NK-92 (cell line): ENCODE measurements around the gene C5AR1.
"Not testable (repeated sequence)": the region's sequence is repeated elsewhere in the genome, so short reads cannot be mapped to it uniquely, and the experiment has no call there.

ENCODE experiments used
- DNase-seq: peaks from one replicate; lab custom pipeline; 2025; ENCODE audit not compliant: unreplicated experiment; lab: John Stamatoyannopoulos, UW

The C5AR1 gene

GRCh38 chr19:47284324-47284899, 25.2 kb upstream of the C5AR1 start:
- DNase-seq, result no peak

DNA sequence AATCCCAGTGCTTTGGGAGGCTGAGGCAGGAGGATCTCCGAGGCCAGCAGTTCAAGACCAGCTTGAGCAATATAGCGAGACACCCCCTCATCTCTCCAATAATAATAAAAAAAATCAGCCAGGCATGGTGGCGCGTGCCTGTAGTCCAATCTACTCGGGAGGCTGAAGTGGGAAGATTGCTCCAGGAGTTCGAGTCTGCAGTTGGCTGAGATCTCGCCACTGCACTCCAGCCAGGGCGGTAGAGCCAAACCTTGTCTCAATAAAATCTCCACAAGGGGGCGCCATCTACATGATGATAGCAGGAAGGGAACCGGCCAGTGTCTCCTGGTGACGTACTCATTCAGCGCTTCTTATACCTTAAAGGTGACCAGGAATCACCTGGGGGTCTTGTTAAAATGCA, 13.6 kb upstream of the C5AR1 start:
- DNase-seq, result no peak

- not testable (repeated sequence) for DNase-seq
Measured at GRCh38 chr19:47300867-47301266, 8.8 kb upstream of the C5AR1 start.

DNA sequence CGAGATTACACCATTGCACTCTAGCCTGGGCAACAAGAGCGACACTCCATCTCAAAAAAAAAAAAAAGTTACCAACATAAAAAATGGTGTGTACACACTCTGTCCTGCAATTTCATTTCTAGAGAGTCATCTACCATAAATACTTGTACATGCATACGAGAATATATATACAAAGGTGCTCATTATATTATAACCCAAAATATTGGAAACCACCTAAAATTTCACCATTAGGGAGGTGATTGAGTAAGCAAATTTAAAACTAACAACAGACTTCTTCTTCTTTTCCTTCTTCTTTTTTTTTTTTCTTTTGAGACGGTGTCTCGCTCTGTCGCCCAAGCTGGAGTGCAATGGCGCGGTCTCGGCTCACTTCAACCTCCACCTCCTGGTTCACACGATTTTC, 7.4 kb upstream of the C5AR1 start:
- DNase-seq, result no peak

DNA sequence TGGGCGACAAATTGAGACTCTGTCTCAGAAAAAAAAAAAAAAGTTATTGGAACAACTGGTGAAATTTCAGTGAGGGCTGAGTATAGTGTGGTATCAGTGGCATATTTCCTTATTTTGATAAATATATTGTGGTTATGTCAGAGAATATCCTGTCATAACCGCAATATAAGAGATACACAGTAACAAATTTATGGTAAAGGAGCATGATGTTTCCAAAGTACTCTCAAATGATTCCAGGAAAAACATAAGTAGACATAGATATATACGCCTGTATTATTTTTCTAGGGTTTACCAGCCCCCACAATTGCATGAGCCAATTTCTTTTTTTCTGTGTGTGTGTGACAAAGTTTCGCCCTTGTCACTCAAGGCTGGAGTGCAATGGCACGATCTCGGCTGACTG, 5.7 kb upstream of the C5AR1 start:
- DNase-seq, result no peak

DNA sequence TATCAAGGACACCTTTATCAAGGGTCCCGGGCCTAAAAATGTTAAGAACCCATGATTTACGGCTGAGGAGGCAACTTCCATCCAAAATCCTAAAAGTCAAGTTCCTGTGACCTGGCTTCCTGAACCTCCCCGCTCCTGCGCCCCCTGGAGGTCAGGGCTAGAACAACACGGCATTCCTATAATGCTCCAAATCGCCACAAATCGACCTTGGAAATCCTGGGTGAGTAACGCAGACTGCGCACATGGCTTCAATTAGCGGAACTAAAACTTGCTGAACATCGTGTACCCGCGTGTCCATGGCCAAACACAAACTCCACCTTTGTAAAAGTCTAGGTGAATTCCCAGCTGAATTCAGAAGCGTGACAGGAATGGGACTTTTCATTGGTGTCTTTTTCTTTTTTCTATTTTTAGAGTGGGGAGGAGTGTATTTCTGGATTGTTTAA, 4.3 kb upstream of the C5AR1 start:
- DNase-seq, result no peak

- no peak for DNase-seq
Measured at GRCh38 chr19:47306303-47306702, 3.4 kb upstream of the C5AR1 start.

DNA sequence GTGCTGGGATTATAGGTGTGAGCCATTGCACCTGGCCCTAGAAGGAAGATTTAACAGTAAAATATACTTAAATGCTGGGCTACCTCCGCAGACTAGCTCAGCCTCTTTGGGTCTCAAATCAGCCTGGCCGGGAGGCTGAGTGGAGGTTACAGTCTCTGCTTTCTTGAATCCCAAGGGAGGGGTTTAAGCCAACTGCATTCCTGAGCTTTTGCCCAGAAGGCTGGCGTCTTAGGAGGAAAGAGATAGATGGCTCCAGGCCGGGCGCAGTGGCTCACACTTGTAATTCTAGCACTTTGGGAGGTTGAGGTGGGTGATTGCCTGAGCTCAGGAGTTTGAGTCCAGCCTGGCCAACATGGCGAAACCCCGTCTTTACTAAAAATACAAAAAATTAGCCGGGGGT, 623 bp upstream of the C5AR1 start:
- DNase-seq, result no peak

DNA sequence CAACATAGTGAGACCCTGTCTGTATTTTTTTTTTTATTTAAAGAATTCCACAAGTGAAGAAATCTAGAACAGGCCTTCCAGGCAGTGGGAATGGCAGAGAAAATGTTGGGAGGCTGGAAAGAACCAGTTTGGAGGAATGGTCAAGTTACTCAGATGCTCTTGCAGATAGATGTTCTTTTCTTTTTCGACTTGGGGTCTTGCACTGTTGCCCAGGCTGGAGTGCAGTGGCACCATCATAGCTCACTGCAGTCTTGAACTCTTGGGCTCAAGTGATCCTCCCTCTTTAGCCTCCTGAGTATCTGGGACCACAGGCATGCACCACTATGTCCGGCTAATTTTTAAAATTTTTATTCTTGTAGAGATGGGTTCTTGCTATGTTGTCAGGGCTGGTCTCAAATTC, 662 bp downstream of the C5AR1 start:
- DNase-seq, result no peak

DNA sequence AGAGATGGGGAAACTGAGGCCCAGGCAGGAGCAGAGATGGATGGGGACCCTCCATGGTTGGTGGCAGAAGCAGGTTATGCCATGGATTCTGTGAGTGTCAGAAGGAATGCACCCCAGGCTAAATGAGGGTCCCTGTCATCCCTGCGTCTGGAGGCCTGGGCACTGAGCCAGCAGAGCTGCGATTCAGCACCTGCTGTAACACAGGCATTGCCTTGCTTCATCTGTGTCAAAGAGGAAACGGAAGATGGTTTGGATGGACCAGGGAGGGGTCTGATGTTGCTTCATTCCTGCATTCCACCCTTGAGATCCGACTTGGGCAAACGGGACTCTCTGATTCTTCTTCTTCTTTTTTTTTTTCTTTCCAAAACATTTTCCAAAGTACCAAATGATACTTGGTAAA, 1.2 kb downstream of the C5AR1 start:
- DNase-seq, result no peak

DNA sequence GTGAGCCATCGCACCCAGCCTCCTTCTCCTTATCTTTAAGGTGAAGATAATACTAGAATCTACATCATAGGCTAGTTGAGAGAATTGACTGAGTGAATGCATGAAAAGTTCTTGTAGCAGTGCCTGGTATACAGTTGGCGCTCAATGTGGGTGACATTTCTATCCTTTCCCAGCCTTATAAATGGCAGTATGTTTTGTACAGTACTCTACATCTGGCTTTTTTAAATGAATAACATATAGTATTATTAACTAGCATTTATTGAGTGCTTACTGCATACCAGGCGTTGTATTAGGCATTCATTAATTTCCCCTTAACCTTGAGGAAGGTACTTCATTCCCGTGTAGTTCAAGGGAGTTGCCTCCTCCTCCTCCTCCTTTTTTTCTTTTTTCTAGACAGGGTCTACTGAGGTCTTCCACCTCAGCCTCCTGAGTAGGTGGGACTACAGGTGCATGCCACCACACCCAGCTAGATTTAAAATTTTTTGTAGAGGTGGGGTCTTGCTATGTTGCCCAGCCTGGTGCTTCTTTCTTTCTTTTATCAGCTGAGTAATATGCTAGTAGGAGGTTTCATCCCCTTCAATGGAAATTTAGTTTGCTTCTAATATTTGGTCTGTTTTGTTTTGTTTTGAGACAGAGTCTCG, 2.8 kb downstream of the C5AR1 start:
- DNase-seq, result no peak

DNA sequence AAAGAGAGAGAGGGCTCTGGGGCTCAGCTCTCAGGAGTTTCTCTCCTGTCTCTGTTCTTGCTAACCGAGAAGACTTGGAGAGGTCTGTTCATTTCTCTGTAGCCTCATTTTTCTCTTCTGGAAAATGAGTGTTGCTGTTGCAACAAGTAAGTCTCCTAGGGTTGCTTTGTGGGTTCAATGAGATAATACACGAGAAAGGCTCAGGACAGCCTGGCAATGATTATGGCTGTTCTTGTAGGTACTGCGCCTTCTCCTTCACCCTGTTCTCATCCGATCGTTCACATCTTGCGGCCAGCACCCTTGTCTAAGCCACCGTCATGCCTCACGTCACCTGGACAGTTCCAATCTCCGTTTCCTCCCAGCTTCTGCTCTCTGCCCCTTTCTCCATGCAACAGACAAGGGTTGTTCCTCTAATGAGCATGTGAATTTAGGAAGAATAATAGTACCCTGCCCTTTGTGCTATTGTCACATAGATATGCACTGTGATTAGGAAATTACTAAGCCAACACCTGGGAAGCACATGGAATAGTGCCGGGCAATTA, 4.2 kb downstream of the C5AR1 start:
- DNase-seq, result no peak

DNA sequence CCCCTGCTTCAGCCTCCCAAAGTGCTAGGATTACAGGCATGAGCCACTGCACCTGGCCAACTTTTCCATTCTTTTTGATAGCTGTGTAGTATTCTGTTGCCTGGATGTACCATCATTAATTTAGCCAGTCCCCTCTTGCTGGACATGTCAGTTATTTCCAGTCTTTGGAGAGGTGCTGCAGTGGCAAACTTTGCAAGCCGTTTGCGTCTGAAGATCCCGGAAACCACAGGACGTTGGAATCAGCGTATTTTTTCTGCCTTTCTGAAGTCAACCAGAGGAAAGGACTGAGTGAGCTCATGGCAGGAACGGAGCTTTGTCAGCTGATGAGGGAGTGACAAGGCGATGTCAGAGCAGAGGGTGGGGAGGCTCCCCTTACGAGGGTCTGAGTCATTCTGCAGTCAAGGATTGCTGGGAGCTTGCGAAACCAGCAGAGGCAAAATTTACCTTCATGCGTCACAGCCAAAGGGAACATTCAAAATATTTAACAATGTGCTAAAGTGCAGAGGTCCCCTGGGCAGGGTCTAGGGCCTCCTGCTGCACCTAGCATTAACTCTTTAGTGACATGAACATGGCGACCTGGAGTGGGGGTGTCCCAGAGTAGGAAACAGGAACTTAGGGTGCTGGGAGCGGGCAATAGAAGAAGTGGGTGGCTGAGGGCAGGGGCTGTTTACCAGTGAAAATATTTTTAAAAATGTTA, 5.6 kb downstream of the C5AR1 start:
- no peak for DNase-seq

GRCh38 chr19:47316513-47316912, 6.9 kb downstream of the C5AR1 start:
- DNase-seq, result no peak

GRCh38 chr19:47319923-47320871, 10.5 kb downstream of the C5AR1 start:
- DNase-seq, result no peak

DNA sequence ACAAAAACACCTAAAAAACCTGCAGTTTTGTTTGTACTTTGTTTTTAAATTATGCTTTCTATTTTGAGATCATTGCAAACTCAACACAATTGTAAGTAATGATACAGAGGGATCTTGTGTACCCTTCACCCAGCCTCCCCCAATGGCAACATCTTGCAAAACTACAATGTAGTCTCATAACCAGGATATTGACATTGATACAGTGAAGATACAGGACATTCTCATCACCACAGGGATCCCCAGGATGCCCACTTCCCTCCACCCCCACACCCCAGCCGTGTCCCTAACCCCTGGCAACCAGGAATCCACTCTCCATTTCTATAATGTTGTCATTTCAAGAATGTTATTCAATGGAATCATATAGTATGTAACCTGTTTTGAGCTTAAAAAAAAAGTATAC, 12.0 kb downstream of the C5AR1 start:
- DNase-seq, result no peak

DNA sequence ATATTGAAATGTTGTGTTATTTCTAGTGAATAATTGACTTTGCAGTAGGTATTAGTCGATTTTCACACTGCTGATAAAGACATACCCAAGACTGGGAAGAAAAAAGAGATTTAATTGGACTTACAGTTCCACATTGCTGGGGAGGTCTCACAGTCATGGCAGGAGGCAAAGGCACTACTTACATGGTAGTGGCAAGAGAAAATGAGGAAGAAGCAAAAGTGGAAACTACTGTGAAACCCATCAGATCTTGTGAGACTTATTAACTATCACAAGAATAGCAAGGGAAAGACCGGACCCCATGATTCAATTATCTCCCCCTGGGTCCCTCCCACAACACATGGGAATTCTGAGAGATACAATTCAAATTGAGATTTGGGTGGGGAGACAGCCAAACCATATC, 12.4 kb downstream of the C5AR1 start:
- DNase-seq, result no peak

DNA sequence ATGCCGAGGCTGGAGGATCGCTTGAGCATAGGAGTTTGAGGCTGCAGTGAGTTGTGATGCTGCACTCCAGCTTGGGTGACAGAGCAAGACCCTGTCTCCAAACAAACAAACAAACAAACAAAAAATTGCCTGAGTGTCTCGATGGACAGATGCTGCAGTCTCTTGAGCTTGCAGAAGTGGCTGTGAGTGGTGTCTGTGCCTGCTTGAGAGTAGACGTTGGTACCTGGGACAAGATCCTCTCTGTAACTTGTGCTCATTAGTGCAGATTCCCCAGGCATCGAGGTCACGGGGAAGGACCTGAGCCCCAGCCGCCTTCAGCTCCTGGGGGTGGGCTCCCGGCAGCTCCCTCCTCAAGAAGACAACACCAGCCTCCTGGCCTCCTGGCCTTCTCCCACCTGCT, 13.7 kb downstream of the C5AR1 start:
- no peak for DNase-seq

GRCh38 chr19:47323872-47324271, 14.2 kb downstream of the C5AR1 start:
- no peak for DNase-seq

- no peak for DNase-seq
Measured at GRCh38 chr19:47324502-47324901, 14.8 kb downstream of the C5AR1 start.

- DNase-seq, result no peak
Measured at GRCh38 chr19:47330466-47330869, 20.8 kb downstream of the C5AR1 start.
